Measurements from ENCODE around the gene RALGAPA2.

- TF ChIP-seq CTCF (IDR thresholded peaks at IDR 0.05 in 8 of 11, conservative IDR thresholded peaks at IDR 0.05 in 3 of 11), result no peak
- TF ChIP-seq POLR2A (IDR thresholded peaks at IDR 0.05), result no peak
These were observed 68.5 kb downstream of the RALGAPA2 start for GRCh38 chr20:20643927-20644326.

Data from spleen (tissue), 7 donors.